SU-DHL-6 (cell line): ENCODE measurements around the gene GAS2L2.

ENCODE experiments used
- CTCF ChIP-seq: fragments of 200-600 bp; sonication (generic); IDR thresholded peaks from one replicate; pipeline ENCODE4 v1.5.1; 2017; ENCODE audit warnings: antibody characterized with exemption, mild to moderate bottlenecking, low read length, moderate library complexity; ENCODE audit not compliant: insufficient read depth, poor library complexity, severe bottlenecking
- EZH2phosphoT487 ChIP-seq: fragments of 200-600 bp; sonication (generic), shearing (Covaris generic); conservative IDR thresholded peaks from 2 replicates; pipeline ENCODE4 v1.6.1; 2018; ENCODE audit warnings: mild to moderate bottlenecking, antibody characterized with exemption, low read length, moderate library complexity, mixed read lengths

GRCh38 chr17:35736236-35736635, 16.8 kb downstream of the GAS2L2 start:
- no peak for TF ChIP-seq CTCF
- no peak for TF ChIP-seq EZH2phosphoT487
